Lower leg skin (tissue), 4 donors: ENCODE results near the gene THBS3. TPM values are rescaled to one million over a fixed set of nuclear protein-coding genes. Genes with fewer than 3 reads are reported as not detected.
A peak's percentile ranks its signal among the peaks of the same experiment; 100 is the strongest.
"Not testable (repeated sequence)": the region's sequence is repeated elsewhere in the genome, so short reads cannot be mapped to it uniquely, and the experiment has no call there.

ENCODE experiments used
- DNase-seq, 2 donors: peaks; one replicate each; pipeline ENCODE4 v3.0.0-alpha.2; 2019; ENCODE audit warnings: low spot score in 2 of 2
- H3K4me3 ChIP-seq: fragments of 200-600 bp; sonication (generic); 2 replicates; pipeline ENCODE4 v1.5.1; 2017; ENCODE audit warnings: mild to moderate bottlenecking, low read depth; ENCODE audit not compliant: poor library complexity, severe bottlenecking
- POLR2A ChIP-seq, 2 donors: fragments of 450-650 bp; IDR thresholded peaks; one replicate each; pipeline ENCODE4 v1.6.1; 2016 to 2017; ENCODE audit warnings: antibody characterized with exemption in 2 of 2, mild to moderate bottlenecking in 1 of 2, moderate library complexity in 1 of 2
- WGBS, 2 donors: methylation state at CpG; one replicate each; pipeline ENCODE4 v1.1.5; 2018; 5-methylcytosine and 5-hydroxymethylcytosine counted together
- intact Hi-C: fragments of 100-400 bp; cut with DNase I; formaldehyde crosslinking; loops from one replicate; pipeline ENCODE4 v1.15.0; 2023; ENCODE audit warnings: low total_unique reads
- total RNA-seq, 4 donors: library from RNA; depleted of rRNA; stranded (reverse); fragments of >200 nt; gene quantifications; one replicate each; pipeline ENCODE4 v1.1.0, GENCODE V29; 2016
- TF ChIP-seq, protein P1 (sequence below), 3 donors: fragments of 450-650 bp; IDR thresholded peaks; one replicate each; pipeline ENCODE4 v1.5.1; 2016; ENCODE audit warnings: antibody characterized with exemption in 3 of 3, mild to moderate bottlenecking in 3 of 3, moderate library complexity in 2 of 3

THBS3 gene
- total RNA-seq, 4 donors from 2014 or later, result 15.6 to 26.6 (median 20.2) TPM

GRCh38 chr1:155241069-155241679 lies 33.5 kb upstream of the THBS3 start:
- H3K4me3 ChIP-seq, result no peak overlapping the region

GRCh38 chr1:155236451-155236850 lies 28.8 kb upstream of the THBS3 start:
- TF ChIP-seq, protein P1, sequence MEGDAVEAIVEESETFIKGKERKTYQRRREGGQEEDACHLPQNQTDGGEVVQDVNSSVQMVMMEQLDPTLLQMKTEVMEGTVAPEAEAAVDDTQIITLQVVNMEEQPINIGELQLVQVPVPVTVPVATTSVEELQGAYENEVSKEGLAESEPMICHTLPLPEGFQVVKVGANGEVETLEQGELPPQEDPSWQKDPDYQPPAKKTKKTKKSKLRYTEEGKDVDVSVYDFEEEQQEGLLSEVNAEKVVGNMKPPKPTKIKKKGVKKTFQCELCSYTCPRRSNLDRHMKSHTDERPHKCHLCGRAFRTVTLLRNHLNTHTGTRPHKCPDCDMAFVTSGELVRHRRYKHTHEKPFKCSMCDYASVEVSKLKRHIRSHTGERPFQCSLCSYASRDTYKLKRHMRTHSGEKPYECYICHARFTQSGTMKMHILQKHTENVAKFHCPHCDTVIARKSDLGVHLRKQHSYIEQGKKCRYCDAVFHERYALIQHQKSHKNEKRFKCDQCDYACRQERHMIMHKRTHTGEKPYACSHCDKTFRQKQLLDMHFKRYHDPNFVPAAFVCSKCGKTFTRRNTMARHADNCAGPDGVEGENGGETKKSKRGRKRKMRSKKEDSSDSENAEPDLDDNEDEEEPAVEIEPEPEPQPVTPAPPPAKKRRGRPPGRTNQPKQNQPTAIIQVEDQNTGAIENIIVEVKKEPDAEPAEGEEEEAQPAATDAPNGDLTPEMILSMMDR (IDR thresholded peaks at IDR 0.05), result no peak
- TF ChIP-seq POLR2A (IDR thresholded peaks at IDR 0.05), result no peak
- 79% methylated on average over 5 of the region's 5 CpGs for WGBS, 2 donors
- intact Hi-C loops, result no loop called here
- H3K4me3 ChIP-seq, result no peak overlapping the region
- no peak for DNase-seq

More at GRCh38 chr1:155241069-155241679, 33.5 kb upstream of the THBS3 start:
- intact Hi-C loops, result no loop called here
- WGBS, 2 donors, result 9 to 12% methylated on average over 4 of the region's 4 CpGs
- TF ChIP-seq POLR2A (IDR thresholded peaks at IDR 0.05), result no peak
- TF ChIP-seq, protein P1 (IDR thresholded peaks at IDR 0.05), result no peak
- DNase-seq, result peak; percentile 86 to 93

GRCh38 chr1:155235375-155235774 lies 27.7 kb upstream of the THBS3 start:
- whole genome bisulfite sequencing, 2 donors, result 100% methylated on average over 3 to 4 of the region's 9 CpGs
- DNase-seq, intact Hi-C loops, H3K4me3 ChIP-seq: not testable (repeated sequence)

DNA sequence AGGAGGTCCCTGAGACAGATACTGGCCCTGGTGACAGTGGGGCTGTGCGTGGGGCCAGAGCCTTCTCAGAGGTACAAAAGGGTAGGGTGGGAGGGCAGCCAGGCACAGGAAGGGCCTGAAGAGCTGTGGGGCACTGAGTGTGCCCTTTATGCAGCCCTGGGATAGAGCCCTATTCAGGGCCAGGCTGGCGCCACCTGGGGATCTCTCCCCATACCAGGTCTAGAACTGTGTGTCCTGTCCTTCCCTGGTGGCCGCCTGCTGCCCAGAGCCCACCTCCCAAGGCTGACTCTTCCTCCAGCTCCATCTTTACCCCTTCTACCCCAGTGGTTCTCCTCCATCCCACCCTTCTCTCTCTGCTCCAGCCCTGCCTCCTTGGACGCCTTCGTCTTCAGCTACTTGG lies 25.8 kb upstream of the THBS3 start:
- intact Hi-C loops, DNase-seq: not testable (repeated sequence)
- 79 to 97% methylated on average over 1 to 2 of the region's 5 CpGs for WGBS, 2 donors

DNA sequence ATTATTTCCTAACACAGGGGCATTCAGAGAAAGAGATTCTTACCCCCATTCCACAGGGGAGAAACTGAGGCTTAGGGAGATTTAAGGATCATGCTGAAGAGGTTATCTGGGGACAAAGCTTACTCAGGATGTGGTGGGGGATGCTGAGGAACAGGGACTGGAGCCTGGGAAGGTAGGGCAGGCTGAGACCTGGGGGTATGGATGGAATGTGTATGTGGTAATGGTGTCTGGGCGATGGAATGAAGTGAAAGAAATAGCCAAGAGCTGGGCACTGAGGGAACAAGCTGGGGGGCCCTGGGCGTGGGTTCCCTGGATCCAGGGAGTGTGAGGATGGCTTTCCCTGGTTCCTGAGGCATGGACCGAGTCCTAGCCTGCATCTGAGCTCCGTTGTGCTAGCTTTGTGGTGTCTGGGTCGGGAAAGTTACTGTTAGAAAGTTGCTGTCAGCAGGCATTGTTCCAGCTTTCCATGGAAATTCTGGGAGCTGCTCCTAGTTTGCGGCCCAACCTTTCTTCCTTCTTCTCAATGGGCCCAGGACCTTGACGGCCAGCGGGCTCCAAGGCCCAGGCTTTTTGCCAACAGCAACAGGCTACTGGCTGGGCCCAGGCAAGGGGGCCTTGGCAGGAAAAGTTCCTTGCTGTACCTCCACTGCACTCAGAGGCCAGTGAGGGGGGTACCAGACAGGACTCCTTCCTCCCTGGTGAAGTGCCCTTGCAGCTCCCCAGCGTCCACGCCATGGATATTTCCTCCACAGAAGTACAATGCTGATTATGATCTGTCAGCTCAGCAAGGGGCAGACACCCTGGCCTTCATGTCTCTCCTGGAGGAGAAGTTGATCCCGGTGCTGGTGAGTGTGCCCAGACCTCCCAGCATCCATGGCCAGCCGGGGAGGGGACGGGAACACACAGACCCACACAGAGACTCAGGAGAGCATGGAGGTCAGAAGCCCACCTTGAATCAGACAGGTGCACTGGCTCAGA lies 24.6 kb upstream of the THBS3 start:
- 57 to 58% methylated on average over 11 to 13 of the region's 13 CpGs for WGBS, 2 donors

More for the DNA sequence above, 25.8 kb upstream of the THBS3 start:
- not testable (repeated sequence) for H3K4me3 ChIP-seq

DNA sequence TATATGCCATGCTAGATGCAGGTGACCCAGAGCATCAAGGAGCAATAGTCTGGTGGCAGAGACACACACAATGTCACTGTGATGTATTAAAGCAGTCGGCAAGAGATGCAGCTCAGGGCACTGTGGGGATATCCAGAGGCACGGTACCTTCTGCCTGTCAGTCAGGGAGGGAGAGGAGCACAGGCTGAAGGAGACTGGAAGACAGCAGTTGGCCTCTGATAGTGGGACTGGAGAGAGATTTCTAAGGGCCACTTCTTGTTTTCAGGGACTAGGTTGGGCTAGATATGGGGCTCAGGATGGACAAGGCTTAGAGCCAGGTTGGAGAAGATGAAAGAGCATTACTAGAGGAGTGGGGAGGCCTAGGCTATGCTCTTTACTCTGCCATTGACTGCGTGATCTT lies 23.6 kb upstream of the THBS3 start:
- DNase-seq, intact Hi-C loops, H3K4me3 ChIP-seq: not testable (repeated sequence)
- WGBS, 2 donors, result 61% methylated on average over 3 of the region's 3 CpGs

More for the DNA sequence above, 24.6 kb upstream of the THBS3 start:
- H3K4me3 ChIP-seq, DNase-seq, intact Hi-C loops: not testable (repeated sequence)

DNA sequence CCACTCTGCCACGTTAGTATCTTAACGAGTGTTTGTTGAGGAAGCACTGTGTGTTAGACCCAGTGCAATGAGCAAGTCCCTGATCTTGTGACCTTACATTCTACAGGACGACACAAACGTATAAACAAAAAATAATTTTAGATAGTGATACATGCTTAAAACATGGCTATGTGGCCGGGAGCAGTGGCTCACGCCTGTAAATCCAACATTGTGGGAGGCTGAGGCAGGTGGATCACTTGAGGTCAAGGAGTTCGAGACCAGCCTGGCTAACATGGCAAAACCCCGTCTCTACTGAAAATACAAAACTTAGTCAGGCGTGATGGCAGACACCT lies 20.4 kb upstream of the THBS3 start:
- no peak for DNase-seq
- intact Hi-C loops, result no loop called here
- TF ChIP-seq, protein P1 (IDR thresholded peaks at IDR 0.05), result no peak
- no peak for TF ChIP-seq POLR2A (IDR thresholded peaks at IDR 0.05)
- H3K4me3 ChIP-seq, result no peak overlapping the region
- WGBS, 2 donors, result 53 to 63% methylated on average over 9 of the region's 9 CpGs
